Chondrocyte (in vitro differentiated cells): ENCODE data around the gene PLEKHA5. TPM values are rescaled to one million over a fixed set of nuclear protein-coding genes. Genes with fewer than 3 reads are reported as not detected.

Experiments used
- DNase-seq: peaks from one replicate; pipeline ENCODE4 v3.0.0; 2021; ENCODE audit warnings: mixed read lengths, low spot score
- H3K27ac Mint-ChIP-seq: one replicate; pipeline ENCODE4 v1.8.0; 2021; ENCODE audit warnings: mild to moderate bottlenecking, moderate library complexity, mixed read lengths; ENCODE audit not compliant: unreplicated experiment
- H3K27me3 Mint-ChIP-seq: 2 replicates; pipeline ENCODE4 v1.8.0; 2021; ENCODE audit warnings: low read depth, mixed read lengths
- H3K36me3 Mint-ChIP-seq: 2 replicates; pipeline ENCODE4 v1.8.0; 2021; ENCODE audit warnings: low read depth, mixed read lengths
- H3K4me1 Mint-ChIP-seq: 2 replicates; pipeline ENCODE4 v1.8.0; 2021; ENCODE audit warnings: low read depth, mild to moderate bottlenecking, mixed read lengths
- H3K4me3 Mint-ChIP-seq: one replicate; pipeline ENCODE4 v1.8.0; 2021; ENCODE audit warnings: mild to moderate bottlenecking, moderate library complexity, mixed read lengths; ENCODE audit not compliant: unreplicated experiment
- H3K9me3 Mint-ChIP-seq: 2 replicates; pipeline ENCODE4 v1.8.0; 2021; ENCODE audit warnings: low read depth, mixed read lengths
- total RNA-seq: library from RNA; stranded (reverse); gene quantifications from 3 replicates; pipeline ENCODE4 v1.2.1, GENCODE V29; 2021
- TF ChIP-seq, protein P1 (sequence below): fragments of 200-600 bp; sonication (generic); IDR thresholded peaks from 2 replicates; pipeline ENCODE4 v1.5.0; 2021; ENCODE audit warnings: antibody characterized with exemption, mild to moderate bottlenecking, moderate library complexity

PLEKHA5 gene
- total RNA-seq, 1 donor from 2014 or later: 8.9 TPM

DNA sequence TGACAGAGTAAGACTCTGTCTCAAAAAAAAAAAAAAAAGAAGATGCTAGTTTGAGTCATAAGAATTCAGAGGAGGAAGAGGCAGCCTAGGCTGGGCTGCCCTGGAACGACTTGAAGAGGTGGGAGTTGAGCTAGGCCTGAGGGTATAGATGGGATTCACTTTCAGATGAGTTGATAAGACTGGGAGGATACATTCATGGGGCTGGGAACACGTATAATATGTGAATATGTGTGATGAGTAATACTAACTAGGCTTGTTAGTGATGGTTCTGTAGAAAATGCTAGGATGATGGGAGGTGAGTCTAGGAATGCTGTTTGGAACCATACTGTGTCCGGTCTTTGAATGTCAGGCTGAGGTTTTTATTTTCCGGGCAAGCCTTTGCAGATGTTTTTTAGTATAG, 9.0 kb downstream of the PLEKHA5 start:
- H3K27ac Mint-ChIP-seq: no peak overlapping the region
- peaks cover 2% of the 10 kb centered on the region for H3K4me1 Mint-ChIP-seq
- H3K36me3 Mint-ChIP-seq: no peaks in the 10 kb centered on the region

DNA sequence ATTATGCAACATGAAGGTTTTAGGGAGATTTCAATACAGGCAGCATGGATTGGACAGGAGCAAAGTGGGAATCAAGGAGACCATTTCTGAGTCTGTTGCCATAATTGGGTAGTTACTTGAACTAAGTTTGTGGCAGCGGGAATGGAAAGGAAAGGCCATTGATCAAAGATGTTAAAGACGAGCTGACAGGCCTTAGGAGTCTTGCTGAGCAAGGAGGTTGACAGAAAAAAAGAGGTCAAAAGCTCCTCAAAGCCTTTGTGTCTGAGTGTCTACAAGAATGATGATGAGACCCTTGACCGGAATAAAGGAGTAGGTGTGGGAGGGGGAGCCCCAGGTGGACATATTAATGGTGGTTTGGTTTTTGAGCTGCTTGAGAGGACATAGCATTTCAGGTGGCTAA, 9.4 kb downstream of the PLEKHA5 start:
- Mint-ChIP-seq H3K4me1 (peaks cover 2% of the 10 kb centered on the region), H3K4me3 (no peak overlapping the region), H3K36me3 (no peaks in the 10 kb centered on the region), H3K27ac (no peak overlapping the region), H3K9me3 (no peaks in the 10 kb centered on the region), H3K27me3 (no peaks in the 10 kb centered on the region)
- TF ChIP-seq, protein P1, sequence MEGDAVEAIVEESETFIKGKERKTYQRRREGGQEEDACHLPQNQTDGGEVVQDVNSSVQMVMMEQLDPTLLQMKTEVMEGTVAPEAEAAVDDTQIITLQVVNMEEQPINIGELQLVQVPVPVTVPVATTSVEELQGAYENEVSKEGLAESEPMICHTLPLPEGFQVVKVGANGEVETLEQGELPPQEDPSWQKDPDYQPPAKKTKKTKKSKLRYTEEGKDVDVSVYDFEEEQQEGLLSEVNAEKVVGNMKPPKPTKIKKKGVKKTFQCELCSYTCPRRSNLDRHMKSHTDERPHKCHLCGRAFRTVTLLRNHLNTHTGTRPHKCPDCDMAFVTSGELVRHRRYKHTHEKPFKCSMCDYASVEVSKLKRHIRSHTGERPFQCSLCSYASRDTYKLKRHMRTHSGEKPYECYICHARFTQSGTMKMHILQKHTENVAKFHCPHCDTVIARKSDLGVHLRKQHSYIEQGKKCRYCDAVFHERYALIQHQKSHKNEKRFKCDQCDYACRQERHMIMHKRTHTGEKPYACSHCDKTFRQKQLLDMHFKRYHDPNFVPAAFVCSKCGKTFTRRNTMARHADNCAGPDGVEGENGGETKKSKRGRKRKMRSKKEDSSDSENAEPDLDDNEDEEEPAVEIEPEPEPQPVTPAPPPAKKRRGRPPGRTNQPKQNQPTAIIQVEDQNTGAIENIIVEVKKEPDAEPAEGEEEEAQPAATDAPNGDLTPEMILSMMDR: no peak
- no peak for DNase-seq

More for the DNA sequence above, 9.0 kb downstream of the PLEKHA5 start:
- TF ChIP-seq, protein P1: no peak
- Mint-ChIP-seq H3K4me3 (no peak overlapping the region), H3K27me3 (no peaks in the 10 kb centered on the region), H3K9me3 (no peaks in the 10 kb centered on the region)
- no peak for DNase-seq

DNA sequence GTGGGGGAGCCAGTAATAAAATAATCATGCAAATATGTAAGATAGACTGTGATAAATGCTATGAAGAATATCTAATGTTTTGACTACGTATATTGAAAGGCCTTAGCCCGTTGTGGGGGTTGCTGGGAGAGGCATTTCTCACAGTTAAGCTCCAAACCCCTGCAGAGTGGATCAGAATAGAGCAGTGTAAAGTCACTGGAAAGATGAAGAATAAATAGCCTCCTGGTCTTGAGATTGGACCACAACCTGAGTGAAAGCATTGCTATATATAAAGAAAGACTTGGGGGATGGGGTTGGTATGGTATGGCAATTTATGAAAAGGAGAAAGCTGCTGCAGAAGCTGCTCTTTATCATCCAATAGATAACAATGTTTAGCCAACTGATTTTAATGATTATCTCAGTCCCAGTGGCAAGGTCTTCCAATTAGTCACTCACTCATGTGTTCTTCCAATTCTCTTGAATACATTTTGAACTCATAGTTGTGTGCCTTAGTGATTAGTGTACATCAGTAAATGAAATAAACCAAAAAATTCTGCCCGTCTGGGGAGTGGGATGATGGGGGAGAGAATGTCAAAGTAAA, 10.2 kb downstream of the PLEKHA5 start:
- no peak overlapping the region for H3K27ac Mint-ChIP-seq
- H3K36me3 Mint-ChIP-seq: no peaks in the 10 kb centered on the region
- DNase-seq: no peak
- H3K4me1 Mint-ChIP-seq: peaks cover 2% of the 10 kb centered on the region
- TF ChIP-seq, protein P1: no peak
- H3K4me3 Mint-ChIP-seq: no peak overlapping the region
- H3K27me3 Mint-ChIP-seq: no peaks in the 10 kb centered on the region
- H3K9me3 Mint-ChIP-seq: no peaks in the 10 kb centered on the region

DNA sequence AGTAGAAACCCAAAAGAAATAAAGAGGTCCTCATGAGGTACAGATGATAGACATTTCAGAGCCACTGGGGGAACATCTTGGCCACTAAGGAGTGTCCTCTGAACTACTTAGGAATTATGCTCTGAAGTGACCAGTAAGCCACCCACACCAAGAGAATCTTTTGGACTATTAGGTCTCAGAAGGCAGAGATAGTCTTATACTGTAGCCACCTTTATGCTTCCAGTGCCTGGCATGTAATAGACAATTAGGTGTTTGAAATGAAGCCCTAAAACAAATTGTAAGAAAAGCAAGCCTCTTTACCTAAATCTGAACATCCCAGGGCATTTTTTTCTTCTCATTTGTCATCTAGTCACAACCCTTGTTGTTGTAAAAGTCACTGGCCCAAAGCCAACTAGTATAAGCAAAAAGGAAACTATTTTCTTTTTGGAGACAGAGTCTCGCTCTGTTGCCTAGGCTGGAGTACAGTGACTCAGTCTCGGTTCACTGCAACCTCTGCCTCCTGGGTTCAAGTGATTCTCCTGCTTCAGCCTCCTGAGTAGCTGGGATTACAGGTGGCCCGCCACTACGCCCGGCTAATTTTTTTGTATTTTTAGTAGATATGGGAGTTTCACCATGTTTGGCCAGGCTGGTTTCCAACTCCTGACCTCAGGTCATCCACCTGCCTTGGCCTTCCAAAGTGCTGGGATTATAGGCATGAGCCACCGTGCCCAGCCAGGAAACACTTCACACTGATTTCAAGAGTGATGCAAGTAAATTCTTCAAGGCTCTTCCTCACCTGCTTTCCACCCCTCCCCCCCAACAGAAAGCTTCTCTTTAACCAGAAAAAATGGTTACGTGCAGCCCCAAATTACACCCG, 11.1 kb downstream of the PLEKHA5 start:
- Mint-ChIP-seq H3K27me3 (no peaks in the 10 kb centered on the region), H3K27ac (no peak overlapping the region), H3K9me3 (no peaks in the 10 kb centered on the region), H3K36me3 (no peaks in the 10 kb centered on the region), H3K4me1 (peaks cover 2% of the 10 kb centered on the region), H3K4me3 (no peak overlapping the region)
- no peak for DNase-seq
- TF ChIP-seq, protein P1: no peak

DNA sequence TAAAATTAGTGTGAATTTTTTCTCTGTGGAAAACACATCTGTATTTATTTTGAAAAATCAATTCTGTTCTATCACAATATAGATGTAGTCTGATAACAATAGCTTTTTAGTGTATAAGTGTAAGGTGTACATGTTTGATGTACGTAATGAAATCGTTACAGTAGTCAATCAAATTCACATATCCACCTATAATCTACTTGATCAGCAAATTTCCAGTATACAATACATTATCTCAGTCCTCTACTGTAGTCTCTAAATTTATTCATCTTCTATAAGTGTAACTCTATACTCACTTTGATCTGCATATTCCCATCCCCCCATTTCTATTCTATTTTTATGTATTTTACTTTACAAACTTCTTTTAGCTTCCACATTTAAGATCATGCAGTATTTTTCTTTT, 13.0 kb downstream of the PLEKHA5 start:
- no peaks in the 10 kb centered on the region for H3K36me3 Mint-ChIP-seq
- DNase-seq: no peak
- H3K9me3 Mint-ChIP-seq: no peaks in the 10 kb centered on the region
- TF ChIP-seq, protein P1: no peak
- H3K27me3 Mint-ChIP-seq: no peaks in the 10 kb centered on the region
- no peak overlapping the region for H3K27ac Mint-ChIP-seq
- H3K4me1 Mint-ChIP-seq: peaks cover 2% of the 10 kb centered on the region
- H3K4me3 Mint-ChIP-seq: no peak overlapping the region
